Measurements from ENCODE around the gene ZMPSTE24.

DNA sequence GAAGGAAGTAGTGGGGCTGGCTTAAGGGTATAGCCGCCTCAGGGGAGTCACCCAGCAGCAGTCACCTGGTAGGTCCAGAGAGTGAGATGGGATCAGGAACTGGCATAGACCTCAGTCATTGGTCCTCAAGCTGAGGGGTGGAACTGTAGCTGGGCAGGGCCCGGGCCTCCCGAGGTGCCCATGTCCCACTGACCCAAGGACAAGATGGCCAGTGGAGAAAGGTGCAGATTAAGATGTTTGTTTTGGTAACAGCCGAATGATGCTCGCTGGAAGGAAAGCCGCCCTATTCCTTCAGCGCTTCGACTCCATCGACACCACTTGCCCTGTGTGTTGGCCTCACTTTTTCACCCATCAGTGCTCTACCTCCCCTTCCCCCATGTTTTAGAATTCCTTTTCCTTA lies 42.6 kb downstream of the ZMPSTE24 start:
- TF ChIP-seq POLR2A (IDR thresholded peaks at IDR 0.05): no peak
- TF ChIP-seq, protein P1, sequence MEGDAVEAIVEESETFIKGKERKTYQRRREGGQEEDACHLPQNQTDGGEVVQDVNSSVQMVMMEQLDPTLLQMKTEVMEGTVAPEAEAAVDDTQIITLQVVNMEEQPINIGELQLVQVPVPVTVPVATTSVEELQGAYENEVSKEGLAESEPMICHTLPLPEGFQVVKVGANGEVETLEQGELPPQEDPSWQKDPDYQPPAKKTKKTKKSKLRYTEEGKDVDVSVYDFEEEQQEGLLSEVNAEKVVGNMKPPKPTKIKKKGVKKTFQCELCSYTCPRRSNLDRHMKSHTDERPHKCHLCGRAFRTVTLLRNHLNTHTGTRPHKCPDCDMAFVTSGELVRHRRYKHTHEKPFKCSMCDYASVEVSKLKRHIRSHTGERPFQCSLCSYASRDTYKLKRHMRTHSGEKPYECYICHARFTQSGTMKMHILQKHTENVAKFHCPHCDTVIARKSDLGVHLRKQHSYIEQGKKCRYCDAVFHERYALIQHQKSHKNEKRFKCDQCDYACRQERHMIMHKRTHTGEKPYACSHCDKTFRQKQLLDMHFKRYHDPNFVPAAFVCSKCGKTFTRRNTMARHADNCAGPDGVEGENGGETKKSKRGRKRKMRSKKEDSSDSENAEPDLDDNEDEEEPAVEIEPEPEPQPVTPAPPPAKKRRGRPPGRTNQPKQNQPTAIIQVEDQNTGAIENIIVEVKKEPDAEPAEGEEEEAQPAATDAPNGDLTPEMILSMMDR (IDR thresholded peaks at IDR 0.05): no peak
